Caco-2 (cell line): ENCODE results near the gene TPPP2. TPM values are rescaled to one million over a fixed set of nuclear protein-coding genes. Genes with fewer than 3 reads are reported as not detected.

ENCODE experiments used
- BruUV-seq: library from RNA; stranded (reverse); fragments of 400-500 nt; replicated peaks from 2 replicates; lab custom pipeline; 2021; lab: Mats Ljungman, UMichigan
- CTCF ChIA-PET: fragments of 300-600 bp; sonication (Branson Sonifier 250); formaldehyde crosslinking; loops from one replicate; lab custom pipeline; 2022; ENCODE audit warnings: antibody characterized with exemption; lab: Charles Lee
- POLR2A ChIA-PET: fragments of 300-600 bp; sonication (Branson Sonifier 250); formaldehyde crosslinking; loops from one replicate; lab custom pipeline; 2022; ENCODE audit warnings: antibody characterized with exemption; lab: Charles Lee
- DNase-seq, 2 experiments: peaks; one replicate each; pipeline versions ENCODE4 v3.0.0 to v3.0.0-alpha.2; 2020 to 2022
- H3K27me3 ChIP-seq: replicated peaks from 2 replicates; pipeline ENCODE4 v1.6.0; 2011; ENCODE audit warnings: low read length; ENCODE audit not compliant: control insufficient read depth, insufficient read depth
- H3K36me3 ChIP-seq: 2 replicates; pipeline ENCODE4 v1.5.1; 2011; ENCODE audit warnings: low read length; ENCODE audit not compliant: control insufficient read depth, insufficient read depth
- H3K4me1 ChIP-seq: fragments of 250-450 bp; sonication (Bioruptor Pico); 2 replicates; pipeline ENCODE4 v1.5.1; 2020; ENCODE audit warnings: mild to moderate bottlenecking
- H3K4me3 ChIP-seq: 2 replicates; pipeline ENCODE4 v1.5.1; 2011; ENCODE audit warnings: low read depth, mild to moderate bottlenecking, control low read depth, low read length
- H3K9me3 ChIP-seq: fragments of 250-450 bp; sonication (Bioruptor Pico); 2 replicates; pipeline ENCODE4 v1.5.1; 2020; ENCODE audit warnings: mild to moderate bottlenecking, moderate library complexity
- H3K27ac Mint-ChIP-seq: one replicate; pipeline ENCODE4 v1.8.0; 2022; ENCODE audit warnings: mixed read lengths; ENCODE audit not compliant: unreplicated experiment
- H3K27me3 Mint-ChIP-seq: one replicate; pipeline ENCODE4 v1.8.0; 2022; ENCODE audit warnings: mixed read lengths; ENCODE audit not compliant: insufficient read depth, unreplicated experiment
- H3K36me3 Mint-ChIP-seq: one replicate; pipeline ENCODE4 v1.8.0; 2022; ENCODE audit warnings: mild to moderate bottlenecking, mixed read lengths; ENCODE audit not compliant: insufficient read depth, unreplicated experiment
- H3K4me1 Mint-ChIP-seq: one replicate; pipeline ENCODE4 v1.8.0; 2022; ENCODE audit warnings: low read depth, mixed read lengths; ENCODE audit not compliant: unreplicated experiment
- H3K4me3 Mint-ChIP-seq: one replicate; pipeline ENCODE4 v1.8.0; 2022; ENCODE audit warnings: mild to moderate bottlenecking, moderate library complexity, mixed read lengths; ENCODE audit not compliant: unreplicated experiment
- H3K9me3 Mint-ChIP-seq: one replicate; pipeline ENCODE4 v1.8.0; 2022; ENCODE audit warnings: mixed read lengths; ENCODE audit not compliant: unreplicated experiment
- intact Hi-C: fragments of 100-400 bp; cut with micrococcal nuclease; formaldehyde crosslinking; loops from one replicate; pipeline ENCODE4 v1.10.0; 2022; ENCODE audit not compliant: unreplicated experiment
- total RNA-seq: library from RNA; stranded (reverse); gene quantifications from 2 replicates; pipeline ENCODE4 v1.2.3, GENCODE V29; 2022
- TF ChIP-seq, protein P1 (sequence below), 2 experiments: fragments of 200-600 bp in 1 of 2; IDR thresholded peaks; 1 replicate in 1 of 2; 2 replicates in 1 of 2; pipeline versions ENCODE4 v1.5.1 to v1.8.0; 2011 to 2022; ENCODE audit warnings: antibody characterized with exemption in 1 of 2, control low read depth in 1 of 2, inconsistent platforms in 1 of 2, low read depth in 1 of 2, low read length in 1 of 2, mild to moderate bottlenecking in 1 of 2, moderate library complexity in 1 of 2; ENCODE audit not compliant: insufficient read depth in 1 of 2, severe bottlenecking in 1 of 2, unreplicated experiment in 1 of 2

Gene TPPP2
- total RNA-seq, 1 experiment from 2014 or later = not detected

DNA sequence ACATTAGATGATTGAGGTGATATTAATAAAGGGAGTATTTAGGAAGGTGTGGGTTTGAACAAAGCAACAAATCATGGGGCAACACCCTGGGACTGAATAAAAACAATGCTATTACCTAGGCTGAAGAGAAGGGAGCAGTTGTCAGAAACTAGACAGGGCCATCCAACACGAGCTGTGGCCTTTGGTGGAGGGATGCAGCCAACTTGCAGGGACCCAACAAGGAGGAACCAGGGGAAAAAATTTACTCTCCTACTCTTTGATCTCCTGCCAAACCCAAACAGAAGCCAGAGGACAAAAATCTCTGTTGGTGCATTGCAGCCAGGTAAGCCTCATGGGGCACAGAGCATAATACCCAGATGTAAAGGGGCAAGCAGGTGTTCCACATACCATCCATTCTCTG is 18.9 kb upstream of the TPPP2 start:
- POLR2A ChIA-PET = no interaction called here
- H3K27ac Mint-ChIP-seq = no peak overlapping the region

DNA sequence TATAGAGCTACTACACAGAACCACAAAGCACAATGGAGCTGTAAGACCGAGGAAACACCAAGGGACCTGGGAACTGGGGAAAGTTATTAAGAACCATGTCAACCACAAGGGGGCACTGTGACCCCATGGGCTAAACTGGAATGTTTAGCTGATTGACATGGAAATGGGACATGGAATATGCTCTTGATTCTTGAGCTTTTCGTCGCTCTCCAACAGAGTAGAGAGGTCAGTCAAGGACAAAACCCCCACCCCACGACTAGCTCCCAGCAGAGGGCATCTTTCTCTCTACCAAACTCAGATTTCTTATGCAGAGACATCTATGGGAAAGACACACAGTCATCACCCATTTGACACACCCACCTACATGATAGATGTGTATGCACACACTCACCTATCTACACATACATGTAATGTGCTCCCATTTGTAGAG is 15.2 kb upstream of the TPPP2 start:
- no peaks in the 10 kb centered on the region for H3K36me3 ChIP-seq
- Mint-ChIP-seq H3K9me3 (no peaks in the 10 kb centered on the region), H3K27ac (no peak overlapping the region), H3K27me3 (no peaks in the 10 kb centered on the region), H3K36me3 (peaks cover 7% of the 10 kb centered on the region), H3K4me3 (no peak overlapping the region), H3K4me1 (peaks cover 7% of the 10 kb centered on the region)
- DNase-seq = peak; percentile 82 to 90
- ChIA-PET CTCF (interaction anchor here (0.6 to 2.5 kb wide), 35 partner anchors 9 to 307 kb away, joined by 3 to 229 read pairs (median 5); partner anchors contain the start of genes ARHGEF40, NDRG2, RNASE13 and SLC39A2), POLR2A (interaction anchor here (0.7 to 1.6 kb wide), 2 partner anchors 25 to 56 kb away, joined by 4 to 12 read pairs; no protein-coding TSS in a partner anchor)
- H3K9me3 ChIP-seq = no peaks in the 10 kb centered on the region
- no peak overlapping the region for H3K4me3 ChIP-seq
- BruUV-seq = no TSS peak
- peaks cover 11% of the 10 kb centered on the region for H3K4me1 ChIP-seq
- no peaks in the 10 kb centered on the region for H3K27me3 ChIP-seq
- intact Hi-C loops = loop anchor here (1.0 to 5.0 kb wide), 4 partner anchors 26 to 90 kb away; partner anchors contain the start of gene RNASE8
- TF ChIP-seq, protein P1, sequence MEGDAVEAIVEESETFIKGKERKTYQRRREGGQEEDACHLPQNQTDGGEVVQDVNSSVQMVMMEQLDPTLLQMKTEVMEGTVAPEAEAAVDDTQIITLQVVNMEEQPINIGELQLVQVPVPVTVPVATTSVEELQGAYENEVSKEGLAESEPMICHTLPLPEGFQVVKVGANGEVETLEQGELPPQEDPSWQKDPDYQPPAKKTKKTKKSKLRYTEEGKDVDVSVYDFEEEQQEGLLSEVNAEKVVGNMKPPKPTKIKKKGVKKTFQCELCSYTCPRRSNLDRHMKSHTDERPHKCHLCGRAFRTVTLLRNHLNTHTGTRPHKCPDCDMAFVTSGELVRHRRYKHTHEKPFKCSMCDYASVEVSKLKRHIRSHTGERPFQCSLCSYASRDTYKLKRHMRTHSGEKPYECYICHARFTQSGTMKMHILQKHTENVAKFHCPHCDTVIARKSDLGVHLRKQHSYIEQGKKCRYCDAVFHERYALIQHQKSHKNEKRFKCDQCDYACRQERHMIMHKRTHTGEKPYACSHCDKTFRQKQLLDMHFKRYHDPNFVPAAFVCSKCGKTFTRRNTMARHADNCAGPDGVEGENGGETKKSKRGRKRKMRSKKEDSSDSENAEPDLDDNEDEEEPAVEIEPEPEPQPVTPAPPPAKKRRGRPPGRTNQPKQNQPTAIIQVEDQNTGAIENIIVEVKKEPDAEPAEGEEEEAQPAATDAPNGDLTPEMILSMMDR (IDR thresholded peaks at IDR 0.05; ENCODE audit: insufficient read depth in 1 of 2, low read depth in 1 of 2, low read length in 1 of 2, severe bottlenecking in 1 of 2, unreplicated experiment in 1 of 2) = peak; percentile 87 to 89

More for the DNA sequence above, 18.9 kb upstream of the TPPP2 start:
- no peaks in the 10 kb centered on the region for H3K9me3 Mint-ChIP-seq
- H3K36me3 ChIP-seq = no peaks in the 10 kb centered on the region
- intact Hi-C loops = no loop called here
- no peak for DNase-seq
- peaks cover 17% of the 10 kb centered on the region for H3K4me1 ChIP-seq
- H3K36me3 Mint-ChIP-seq = no peaks in the 10 kb centered on the region
- H3K4me1 Mint-ChIP-seq = peaks cover 15% of the 10 kb centered on the region
- CTCF ChIA-PET = interaction anchor here (0.5 to 2.5 kb wide), 2 partner anchors 29 to 54 kb away, joined by 3 to 11 read pairs; no protein-coding TSS in a partner anchor
- H3K4me3 ChIP-seq = no peak overlapping the region
- TF ChIP-seq, protein P1 (IDR thresholded peaks at IDR 0.05; ENCODE audit: insufficient read depth in 1 of 2, low read depth in 1 of 2, low read length in 1 of 2, severe bottlenecking in 1 of 2, unreplicated experiment in 1 of 2) = no peak
- no peaks in the 10 kb centered on the region for H3K9me3 ChIP-seq
- no peak overlapping the region for H3K4me3 Mint-ChIP-seq
- no peaks in the 10 kb centered on the region for H3K27me3 Mint-ChIP-seq
- no peaks in the 10 kb centered on the region for H3K27me3 ChIP-seq
- BruUV-seq = no TSS peak

DNA sequence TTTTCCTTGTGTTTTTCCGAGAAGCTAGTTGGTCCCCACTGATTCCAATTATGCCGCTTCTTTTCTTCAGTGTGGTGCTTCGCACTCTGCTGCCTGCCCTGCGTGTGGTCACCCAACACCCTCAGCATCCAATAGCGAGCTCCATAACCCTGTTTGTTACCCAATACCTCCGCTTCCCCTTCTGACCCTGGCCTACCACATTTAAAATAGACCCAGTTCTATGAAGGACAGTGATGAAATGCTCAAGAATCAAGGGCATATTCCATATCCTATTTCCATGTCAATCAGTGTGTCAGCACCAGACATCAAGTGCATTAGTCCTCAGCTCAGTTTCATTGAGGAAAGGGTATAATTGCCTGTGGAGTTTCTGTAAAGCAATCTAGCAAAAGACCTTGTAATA is 14.7 kb upstream of the TPPP2 start:
- no peaks in the 10 kb centered on the region for H3K27me3 ChIP-seq
- peaks cover 8% of the 10 kb centered on the region for H3K4me1 ChIP-seq
- POLR2A ChIA-PET = interaction anchor here (0.7 to 1.6 kb wide), 2 partner anchors 24 to 55 kb away, joined by 4 to 12 read pairs; no protein-coding TSS in a partner anchor
- H3K9me3 ChIP-seq = no peaks in the 10 kb centered on the region
- TF ChIP-seq, protein P1 (IDR thresholded peaks at IDR 0.05; ENCODE audit: insufficient read depth in 1 of 2, low read depth in 1 of 2, low read length in 1 of 2, severe bottlenecking in 1 of 2, unreplicated experiment in 1 of 2) = no peak
- no peak overlapping the region for H3K4me3 Mint-ChIP-seq
- H3K36me3 Mint-ChIP-seq = peaks cover 7% of the 10 kb centered on the region
- no peaks in the 10 kb centered on the region for H3K9me3 Mint-ChIP-seq
- CTCF ChIA-PET = interaction anchor here (0.6 to 2.5 kb wide), 31 partner anchors 9 to 240 kb away, joined by 3 to 229 read pairs (median 6); partner anchors contain the start of genes ARHGEF40, NDRG2, RNASE13 and SLC39A2
- H3K27ac Mint-ChIP-seq = no peak overlapping the region
- peaks cover 7% of the 10 kb centered on the region for H3K4me1 Mint-ChIP-seq
- DNase-seq = no peak
- H3K27me3 Mint-ChIP-seq = no peaks in the 10 kb centered on the region
- no TSS peak for BruUV-seq
- no peaks in the 10 kb centered on the region for H3K36me3 ChIP-seq
- no peak overlapping the region for H3K4me3 ChIP-seq
- intact Hi-C loops = loop anchor here (5.0 kb wide), 1 partner anchor 42 kb away; the partner anchor contains the start of gene RNASE8
